ENCODE results near the gene ECHDC3.
"Not testable (repeated sequence)": the region's sequence is repeated elsewhere in the genome, so short reads cannot be mapped to it uniquely, and the experiment has no call there.

ECHDC3 gene

GRCh38 chr10:11716686-11717085, 25.5 kb upstream of the ECHDC3 start:
- no peak for DNase-seq

GRCh38 chr10:11719496-11720259, 22.5 kb upstream of the ECHDC3 start:
- DNase-seq, result no peak

- no peak for DNase-seq
Measured at GRCh38 chr10:11720260-11720741, 21.9 kb upstream of the ECHDC3 start.

GRCh38 chr10:11721806-11722205, 20.4 kb upstream of the ECHDC3 start:
- no peak for DNase-seq

GRCh38 chr10:11723359-11723758, 18.8 kb upstream of the ECHDC3 start:
- no peak for DNase-seq

GRCh38 chr10:11724938-11725776, 17.0 kb upstream of the ECHDC3 start:
- DNase-seq, result peak; percentile 67

- DNase-seq, result no peak
Measured at GRCh38 chr10:11725912-11726311, 16.3 kb upstream of the ECHDC3 start.

GRCh38 chr10:11727563-11727962, 14.6 kb upstream of the ECHDC3 start:
- no peak for DNase-seq

GRCh38 chr10:11728353-11728752, 13.8 kb upstream of the ECHDC3 start:
- DNase-seq, result no peak

- DNase-seq, result no peak
Measured at GRCh38 chr10:11729790-11730315, 12.3 kb upstream of the ECHDC3 start.

GRCh38 chr10:11730779-11731178, 11.4 kb upstream of the ECHDC3 start:
- no peak for DNase-seq

GRCh38 chr10:11736767-11737166, 5.4 kb upstream of the ECHDC3 start:
- DNase-seq, result not testable (repeated sequence)

- not testable (repeated sequence) for DNase-seq
Measured at GRCh38 chr10:11737258-11738032, 4.7 kb upstream of the ECHDC3 start.

- DNase-seq, result no peak
Measured at GRCh38 chr10:11740907-11741306, 1.3 kb upstream of the ECHDC3 start.

- DNase-seq, result no peak
Measured at GRCh38 chr10:11741608-11742007, 574 bp upstream of the ECHDC3 start.

GRCh38 chr10:11742779-11743298, 657 bp downstream of the ECHDC3 start:
- no peak for DNase-seq

GRCh38 chr10:11743461-11744338, 1.5 kb downstream of the ECHDC3 start:
- no peak for DNase-seq

- DNase-seq, result no peak
Measured at GRCh38 chr10:11745045-11745444, 2.9 kb downstream of the ECHDC3 start.

GRCh38 chr10:11746883-11747539, 4.8 kb downstream of the ECHDC3 start:
- DNase-seq, result no peak

GRCh38 chr10:11748866-11749265, 6.7 kb downstream of the ECHDC3 start:
- DNase-seq, result no peak

- DNase-seq, result no peak
Measured at GRCh38 chr10:11750420-11750819, 8.2 kb downstream of the ECHDC3 start.

Data from fibroblast of skin of scalp (primary cell).